Activated CD8-positive, alpha-beta T cell treated with anti-CD3 and anti-CD28 coated beads for 36 hours (primary cell): ENCODE data around the gene UNC80. TPM values are rescaled to one million over a fixed set of nuclear protein-coding genes. Genes with fewer than 3 reads are reported as not detected.

Source experiments
- ATAC-seq: fragments of 200-7000 bp; cut with Tn5 transposase; one replicate; pipeline ENCODE4 v1.10.0; 2021; ENCODE audit warnings: mild to moderate bottlenecking, moderate library complexity
- CTCF ChIA-PET: fragments of 350-600 bp; sonication (Branson Sonifier 250); formaldehyde crosslinking; loops from one replicate; lab custom pipeline; 2021; ENCODE audit warnings: antibody characterized with exemption; lab: Charles Lee
- POLR2A ChIA-PET: fragments of 350-600 bp; sonication (Branson Sonifier 250); formaldehyde crosslinking; loops from one replicate; lab custom pipeline; 2021; ENCODE audit warnings: antibody characterized with exemption; lab: Charles Lee
- DNase-seq: peaks from one replicate; pipeline ENCODE4 v3.0.0-alpha.2; 2020
- H3K27ac Mint-ChIP-seq: one replicate; pipeline ENCODE4 v1.8.0; 2021; ENCODE audit warnings: mild to moderate bottlenecking, mixed read lengths
- H3K27me3 Mint-ChIP-seq: one replicate; pipeline ENCODE4 v1.8.0; 2021; ENCODE audit warnings: mixed read lengths
- H3K36me3 Mint-ChIP-seq: one replicate; pipeline ENCODE4 v1.8.0; 2021; ENCODE audit warnings: low read depth, mixed read lengths
- H3K4me1 Mint-ChIP-seq: one replicate; pipeline ENCODE4 v1.8.0; 2021; ENCODE audit warnings: low read depth, mixed read lengths
- H3K4me3 Mint-ChIP-seq: one replicate; pipeline ENCODE4 v1.8.0; 2021; ENCODE audit warnings: mild to moderate bottlenecking, moderate library complexity, mixed read lengths
- H3K9me3 Mint-ChIP-seq: one replicate; pipeline ENCODE4 v1.8.0; 2021; ENCODE audit warnings: mixed read lengths
- CTCF ChIP-seq: fragments of 200-600 bp; IDR thresholded peaks from one replicate; pipeline ENCODE4 v1.8.0; 2022; ENCODE audit warnings: antibody characterized with exemption, mild to moderate bottlenecking
- intact Hi-C: fragments of 100-400 bp; cut with micrococcal nuclease; formaldehyde crosslinking; loops from one replicate; pipeline ENCODE4 v1.10.0; 2022
- total RNA-seq, 2 experiments: library from RNA; stranded (reverse); gene quantifications; one replicate each; pipeline ENCODE4 v1.2.3, GENCODE V29; 2021

Gene UNC80, protein sequence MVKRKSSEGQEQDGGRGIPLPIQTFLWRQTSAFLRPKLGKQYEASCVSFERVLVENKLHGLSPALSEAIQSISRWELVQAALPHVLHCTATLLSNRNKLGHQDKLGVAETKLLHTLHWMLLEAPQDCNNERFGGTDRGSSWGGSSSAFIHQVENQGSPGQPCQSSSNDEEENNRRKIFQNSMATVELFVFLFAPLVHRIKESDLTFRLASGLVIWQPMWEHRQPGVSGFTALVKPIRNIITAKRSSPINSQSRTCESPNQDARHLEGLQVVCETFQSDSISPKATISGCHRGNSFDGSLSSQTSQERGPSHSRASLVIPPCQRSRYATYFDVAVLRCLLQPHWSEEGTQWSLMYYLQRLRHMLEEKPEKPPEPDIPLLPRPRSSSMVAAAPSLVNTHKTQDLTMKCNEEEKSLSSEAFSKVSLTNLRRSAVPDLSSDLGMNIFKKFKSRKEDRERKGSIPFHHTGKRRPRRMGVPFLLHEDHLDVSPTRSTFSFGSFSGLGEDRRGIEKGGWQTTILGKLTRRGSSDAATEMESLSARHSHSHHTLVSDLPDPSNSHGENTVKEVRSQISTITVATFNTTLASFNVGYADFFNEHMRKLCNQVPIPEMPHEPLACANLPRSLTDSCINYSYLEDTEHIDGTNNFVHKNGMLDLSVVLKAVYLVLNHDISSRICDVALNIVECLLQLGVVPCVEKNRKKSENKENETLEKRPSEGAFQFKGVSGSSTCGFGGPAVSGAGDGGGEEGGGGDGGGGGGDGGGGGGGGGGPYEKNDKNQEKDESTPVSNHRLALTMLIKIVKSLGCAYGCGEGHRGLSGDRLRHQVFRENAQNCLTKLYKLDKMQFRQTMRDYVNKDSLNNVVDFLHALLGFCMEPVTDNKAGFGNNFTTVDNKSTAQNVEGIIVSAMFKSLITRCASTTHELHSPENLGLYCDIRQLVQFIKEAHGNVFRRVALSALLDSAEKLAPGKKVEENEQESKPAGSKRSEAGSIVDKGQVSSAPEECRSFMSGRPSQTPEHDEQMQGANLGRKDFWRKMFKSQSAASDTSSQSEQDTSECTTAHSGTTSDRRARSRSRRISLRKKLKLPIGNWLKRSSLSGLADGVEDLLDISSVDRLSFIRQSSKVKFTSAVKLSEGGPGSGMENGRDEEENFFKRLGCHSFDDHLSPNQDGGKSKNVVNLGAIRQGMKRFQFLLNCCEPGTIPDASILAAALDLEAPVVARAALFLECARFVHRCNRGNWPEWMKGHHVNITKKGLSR (N-terminal part only)
- total RNA-seq, result not detected

GRCh38 chr2:209771474-209772289 lies at the start of gene UNC80:
Gene UNC80 (plus strand): TSS chr2:209771832. CDS start chr2:209772073, 241 bp downstream.
- peaks cover 17% of the 10 kb centered on the region for H3K27me3 Mint-ChIP-seq
- ChIA-PET CTCF (no interaction called here), POLR2A (interaction anchor here (0.5 kb wide), 1 partner anchor 169 kb away, joined by 3 read pairs; no protein-coding TSS in a partner anchor)
- H3K9me3 Mint-ChIP-seq, result no peaks in the 10 kb centered on the region
- no peaks in the 10 kb centered on the region for H3K4me1 Mint-ChIP-seq
- intact Hi-C loops, result no loop called here
- DNase-seq (peak; percentile 38), ATAC-seq (peak; percentile 55)
- no peaks in the 10 kb centered on the region for H3K36me3 Mint-ChIP-seq
- no peak within 1 kb of the TSS for H3K27ac Mint-ChIP-seq
- no peak for TF ChIP-seq CTCF
- H3K4me3 Mint-ChIP-seq, result no peak within 1 kb of the TSS

- DNase-seq (no peak), ATAC-seq (no peak)
- Mint-ChIP-seq H3K27me3 (no peaks in the 10 kb centered on the region), H3K4me3 (no peak overlapping the region), H3K36me3 (no peaks in the 10 kb centered on the region), H3K27ac (no peak overlapping the region), H3K4me1 (no peaks in the 10 kb centered on the region), H3K9me3 (no peaks in the 10 kb centered on the region)
- ChIA-PET CTCF (no interaction called here), POLR2A (no interaction called here)
- intact Hi-C loops, result no loop called here
- TF ChIP-seq CTCF, result no peak
Measured at GRCh38 chr2:209726311-209726710, 45.3 kb upstream of the UNC80 start.

- Mint-ChIP-seq H3K27ac (no peak overlapping the region), H3K36me3 (no peaks in the 10 kb centered on the region), H3K9me3 (no peaks in the 10 kb centered on the region), H3K4me3 (no peak overlapping the region), H3K27me3 (no peaks in the 10 kb centered on the region), H3K4me1 (no peaks in the 10 kb centered on the region)
- ChIA-PET POLR2A (no interaction called here), CTCF (no interaction called here)
- intact Hi-C loops, result no loop called here
- ATAC-seq, result no peak
- DNase-seq, result no peak
- no peak for TF ChIP-seq CTCF
Measured at GRCh38 chr2:209727077-209727476, 44.6 kb upstream of the UNC80 start.

DNA sequence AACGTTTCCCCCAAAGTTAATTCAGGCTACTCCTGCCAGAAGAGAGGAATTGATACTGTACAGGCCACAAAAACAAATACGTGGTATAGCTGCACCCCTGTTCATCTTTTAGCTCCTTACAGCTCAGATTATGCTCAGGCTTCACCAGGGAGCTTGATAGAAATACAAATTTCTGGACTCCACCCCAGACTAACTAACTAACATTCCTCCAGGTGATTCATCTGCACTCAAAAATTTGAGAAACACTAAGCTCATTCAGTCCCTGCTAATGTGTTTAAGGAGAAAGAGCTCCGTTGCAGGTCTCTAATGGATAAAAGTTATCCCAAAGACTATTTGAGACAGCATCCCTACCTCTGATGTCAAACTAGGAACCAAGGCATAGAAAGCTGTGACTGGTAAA lies 36.8 kb upstream of the UNC80 start:
- ATAC-seq (no peak), DNase-seq (no peak)
- no peak for TF ChIP-seq CTCF
- Mint-ChIP-seq H3K27ac (no peak overlapping the region), H3K27me3 (peaks cover 2% of the 10 kb centered on the region), H3K4me1 (no peaks in the 10 kb centered on the region), H3K4me3 (no peak overlapping the region), H3K9me3 (no peaks in the 10 kb centered on the region), H3K36me3 (no peaks in the 10 kb centered on the region)
- POLR2A ChIA-PET, result no interaction called here
- CTCF ChIA-PET, result no interaction called here
- intact Hi-C loops, result no loop called here
